ENCODE data around the gene DEDD2.

DEDD2 gene

GRCh38 chr19:42226886-42227285 is 9.4 kb upstream of the DEDD2 start:
- DNase-seq: no peak

GRCh38 chr19:42225718-42226292 is 8.3 kb upstream of the DEDD2 start:
- DNase-seq: no peak

GRCh38 chr19:42224940-42225717 is 7.7 kb upstream of the DEDD2 start:
- no peak for DNase-seq

- no peak for DNase-seq
Observed at GRCh38 chr19:42220751-42221097, 3.2 kb upstream of the DEDD2 start.

- DNase-seq: peak; percentile 71
Observed at GRCh38 chr19:42219812-42220750, 2.6 kb upstream of the DEDD2 start, which contains the start of gene ZNF526. Gene ZNF526 (plus strand): TSS chr19:42220312. CDS start chr19:42224404, 4,092 bp downstream.

- no peak for DNase-seq
Observed at GRCh38 chr19:42216653-42217519, 591 bp downstream of the DEDD2 start.

GRCh38 chr19:42214810-42215485 is 2.5 kb downstream of the DEDD2 start:
- no peak for DNase-seq

- DNase-seq: no peak
Observed at GRCh38 chr19:42212886-42213285, 4.6 kb downstream of the DEDD2 start.

- DNase-seq: peak; percentile 41
Observed at GRCh38 chr19:42208612-42209011, 8.9 kb downstream of the DEDD2 start.

GRCh38 chr19:42207767-42208271 is 9.7 kb downstream of the DEDD2 start:
- no peak for DNase-seq

- DNase-seq: no peak
Observed at GRCh38 chr19:42206871-42207755, 10.4 kb downstream of the DEDD2 start.

- no peak for DNase-seq
Observed at GRCh38 chr19:42204664-42205063, 12.8 kb downstream of the DEDD2 start.

GRCh38 chr19:42203700-42204099 is 13.8 kb downstream of the DEDD2 start:
- no peak for DNase-seq

- DNase-seq: no peak
Observed at GRCh38 chr19:42202290-42202880, 15.1 kb downstream of the DEDD2 start.

- DNase-seq: no peak
Observed at GRCh38 chr19:42201489-42202289, 15.8 kb downstream of the DEDD2 start.

- no peak for DNase-seq
Observed at GRCh38 chr19:42200116-42200715, 17.3 kb downstream of the DEDD2 start.

- DNase-seq: no peak
Observed at GRCh38 chr19:42199440-42200115, 17.9 kb downstream of the DEDD2 start.

Measured in NCI-H2029 treated with DMSO at 0.1 percent for 48 hours (cell line).